Measurements from ENCODE around the gene SYTL4. TPM values are rescaled to one million over a fixed set of nuclear protein-coding genes. Genes with fewer than 3 reads are reported as not detected.
A peak's percentile ranks its signal among the peaks of the same experiment; 100 is the strongest.

SYTL4 gene
- total RNA-seq, 2 experiments from 2014 or later: not detected

DNA sequence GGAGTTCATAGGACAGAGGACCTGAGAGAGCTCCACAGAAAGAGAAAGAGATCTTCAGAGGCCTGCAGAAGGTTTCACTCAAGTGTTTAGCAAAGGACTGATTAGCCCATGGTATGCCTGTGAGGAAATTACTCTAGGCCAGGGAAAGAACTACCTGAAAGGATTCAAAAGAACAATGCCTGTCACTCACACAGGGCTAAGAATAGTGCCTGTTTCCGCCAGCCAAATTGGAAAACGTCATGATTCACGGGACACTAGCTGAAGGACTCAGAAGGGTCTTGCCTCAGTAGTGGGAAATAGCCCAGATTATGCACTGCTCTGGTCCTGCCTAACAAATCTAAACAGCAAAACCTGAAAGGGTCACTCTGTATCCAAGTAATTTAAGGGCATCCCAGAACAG lies 21.1 kb downstream of the SYTL4 start:
- H3K9me3 Mint-ChIP-seq: no peaks in the 10 kb centered on the region
- H3K4me3 Mint-ChIP-seq: no peak overlapping the region
- no peak for DNase-seq
- no peaks in the 10 kb centered on the region for H3K36me3 Mint-ChIP-seq
- H3K27ac Mint-ChIP-seq: no peak overlapping the region
- H3K4me1 Mint-ChIP-seq: no peaks in the 10 kb centered on the region
- peaks cover 8% of the 10 kb centered on the region for H3K27me3 Mint-ChIP-seq

DNA sequence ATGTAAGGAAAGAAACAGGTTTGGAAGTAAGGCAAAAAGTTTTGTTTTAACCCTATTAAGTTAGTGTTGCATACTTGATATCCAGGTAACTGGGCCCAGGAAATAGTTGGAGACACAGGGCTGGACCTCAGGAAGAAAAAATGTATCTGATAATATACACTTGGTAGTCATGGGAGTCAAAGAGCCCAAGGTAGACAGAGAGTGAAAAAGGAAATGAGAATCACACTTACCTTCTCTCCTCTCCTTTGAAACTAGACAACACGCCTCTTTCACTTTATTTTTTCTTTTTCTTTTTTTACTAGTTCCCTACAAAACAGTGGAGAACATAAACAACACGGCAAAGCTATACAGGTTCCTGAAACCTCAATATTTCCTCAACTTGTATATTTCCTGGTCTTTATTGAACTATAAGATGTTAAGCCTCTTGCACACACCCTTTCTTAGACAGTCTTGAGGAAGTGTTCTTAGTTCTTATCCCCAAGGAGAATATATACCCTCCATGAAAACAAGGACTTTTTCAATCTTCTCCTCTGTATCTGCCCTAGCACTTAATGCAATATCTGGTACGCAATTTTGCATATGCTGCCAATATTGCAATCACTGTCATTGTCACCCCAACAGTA lies 27.2 kb downstream of the SYTL4 start:
- Mint-ChIP-seq H3K4me1 (peaks cover 5% of the 10 kb centered on the region), H3K36me3 (no peaks in the 10 kb centered on the region), H3K9me3 (no peaks in the 10 kb centered on the region), H3K4me3 (no peak overlapping the region), H3K27ac (no peak overlapping the region), H3K27me3 (peaks cover 26% of the 10 kb centered on the region)
- no peak for DNase-seq

DNA sequence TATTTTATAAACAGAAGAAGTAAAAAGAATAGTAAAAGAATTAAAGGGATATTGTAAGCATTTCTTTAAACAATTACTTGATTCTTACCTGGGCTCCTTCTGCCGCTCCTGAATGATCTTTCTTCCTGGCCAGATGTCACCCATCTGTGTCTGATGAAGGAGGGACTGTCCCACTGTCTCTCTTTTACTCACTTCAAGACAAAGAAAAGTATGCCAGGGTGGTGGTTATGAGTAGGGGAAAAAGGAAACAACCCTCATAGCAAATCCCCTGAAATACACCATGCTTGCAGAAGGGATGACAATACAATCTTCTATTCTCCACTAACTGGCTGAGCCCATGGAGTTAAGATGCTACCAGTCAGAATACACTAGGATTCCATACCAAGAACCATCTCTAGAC lies 31.1 kb downstream of the SYTL4 start:
- Mint-ChIP-seq H3K4me1 (peaks cover 7% of the 10 kb centered on the region), H3K27me3 (peaks cover 28% of the 10 kb centered on the region)
- DNase-seq: no peak

DNA sequence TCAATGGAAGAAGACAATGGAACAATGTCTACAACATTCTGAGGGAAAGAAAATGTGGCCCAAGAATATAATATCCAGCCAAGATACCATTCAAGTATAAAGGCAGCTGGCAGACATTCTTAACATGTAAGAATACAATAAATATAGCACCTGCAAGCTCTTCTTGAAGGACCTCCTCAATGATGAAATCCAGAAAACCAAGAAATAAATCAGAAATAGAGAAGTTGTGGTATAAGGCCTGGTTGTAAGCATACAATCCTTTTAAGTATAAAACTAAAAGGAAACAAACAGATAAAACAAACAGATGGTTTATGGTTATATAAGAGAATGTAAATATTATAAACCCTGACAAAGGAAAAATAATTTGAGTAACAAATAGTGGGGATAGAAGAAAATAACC lies 33.4 kb downstream of the SYTL4 start:
- Mint-ChIP-seq H3K4me1 (peaks cover 8% of the 10 kb centered on the region), H3K36me3 (no peaks in the 10 kb centered on the region), H3K27me3 (peaks cover 32% of the 10 kb centered on the region), H3K27ac (no peak overlapping the region), H3K4me3 (no peak overlapping the region), H3K9me3 (no peaks in the 10 kb centered on the region)
- no peak for DNase-seq

More for the DNA sequence above, 31.1 kb downstream of the SYTL4 start:
- Mint-ChIP-seq H3K9me3 (no peaks in the 10 kb centered on the region), H3K36me3 (no peaks in the 10 kb centered on the region), H3K27ac (no peak overlapping the region), H3K4me3 (no peak overlapping the region)

DNA sequence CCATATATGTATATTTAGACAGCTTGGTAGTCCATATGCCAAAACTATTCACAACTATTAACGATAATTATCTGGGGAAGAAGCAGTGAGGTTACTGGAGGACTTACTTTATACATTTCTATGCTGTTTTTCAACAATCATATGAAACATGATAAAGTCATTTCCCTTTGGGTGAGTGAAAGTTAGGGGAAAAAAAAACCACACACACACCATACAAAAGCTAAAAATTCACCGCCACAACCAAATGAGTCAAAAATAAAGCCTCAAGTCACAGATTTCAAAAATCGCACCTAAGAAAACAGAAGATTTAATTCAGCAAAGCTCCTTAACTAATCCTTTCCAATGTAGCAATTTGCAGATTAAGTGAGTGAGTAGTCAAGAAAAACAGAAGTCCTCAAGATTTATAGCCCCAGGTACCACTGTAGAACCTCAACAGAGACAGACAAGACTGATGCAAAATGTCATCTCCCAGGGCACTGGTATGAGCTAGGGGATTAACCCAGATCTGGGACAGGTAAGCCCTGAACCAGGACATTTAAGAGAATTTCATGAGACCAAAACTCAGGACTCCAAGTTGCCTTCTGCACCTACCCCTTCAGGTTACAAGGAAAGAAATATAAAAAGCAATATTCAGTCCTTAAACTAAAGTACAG lies 35.1 kb downstream of the SYTL4 start:
- no peaks in the 10 kb centered on the region for H3K9me3 Mint-ChIP-seq
- peaks cover 8% of the 10 kb centered on the region for H3K4me1 Mint-ChIP-seq
- H3K4me3 Mint-ChIP-seq: no peak overlapping the region
- H3K27me3 Mint-ChIP-seq: peaks cover 31% of the 10 kb centered on the region
- H3K36me3 Mint-ChIP-seq: no peaks in the 10 kb centered on the region
- no peak for DNase-seq
- no peak overlapping the region for H3K27ac Mint-ChIP-seq

DNA sequence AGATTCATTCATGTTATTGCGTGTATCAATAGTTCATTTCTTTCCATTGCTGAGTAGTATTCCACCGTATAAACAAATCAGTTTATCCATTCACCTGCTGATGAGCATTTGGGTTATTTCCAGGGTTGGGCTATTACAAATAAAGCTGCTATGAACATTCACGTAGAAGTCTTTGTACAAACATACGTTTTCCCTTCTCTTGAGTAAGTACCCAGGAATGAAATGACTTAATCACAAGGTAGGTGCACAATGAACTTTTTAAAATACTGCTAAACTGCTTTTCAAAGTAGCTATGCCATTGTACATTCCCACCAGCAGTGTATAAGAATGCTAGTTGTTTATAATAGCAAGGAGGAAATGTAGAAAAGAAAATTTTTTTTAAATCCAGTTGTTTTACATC lies 35.9 kb downstream of the SYTL4 start:
- no peak for DNase-seq
- no peaks in the 10 kb centered on the region for H3K9me3 Mint-ChIP-seq
- no peak overlapping the region for H3K27ac Mint-ChIP-seq
- no peak overlapping the region for H3K4me3 Mint-ChIP-seq
- peaks cover 27% of the 10 kb centered on the region for H3K27me3 Mint-ChIP-seq
- H3K36me3 Mint-ChIP-seq: no peaks in the 10 kb centered on the region
- peaks cover 8% of the 10 kb centered on the region for H3K4me1 Mint-ChIP-seq

DNA sequence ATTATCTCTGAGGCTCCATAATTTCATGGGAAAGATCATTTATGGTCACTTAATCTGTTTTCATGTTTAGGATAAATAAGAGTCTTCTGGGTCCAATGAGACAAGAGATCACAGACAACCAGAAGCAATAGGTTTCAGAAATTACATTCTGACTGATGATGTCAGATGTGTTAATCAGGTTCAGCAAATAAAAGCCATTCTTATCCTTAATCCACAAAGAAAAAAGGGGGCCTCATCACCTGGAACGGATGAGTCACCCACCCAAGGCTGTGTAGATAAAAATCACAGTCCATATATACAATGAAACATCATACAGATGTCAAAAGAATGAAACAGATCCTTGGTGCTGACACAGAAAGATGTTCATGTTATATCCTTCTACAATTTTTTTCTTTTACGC lies 36.6 kb downstream of the SYTL4 start:
- Mint-ChIP-seq H3K4me3 (no peak overlapping the region), H3K27ac (no peak overlapping the region), H3K9me3 (no peaks in the 10 kb centered on the region), H3K4me1 (peaks cover 8% of the 10 kb centered on the region), H3K27me3 (peaks cover 32% of the 10 kb centered on the region), H3K36me3 (no peaks in the 10 kb centered on the region)
- DNase-seq: no peak

DNA sequence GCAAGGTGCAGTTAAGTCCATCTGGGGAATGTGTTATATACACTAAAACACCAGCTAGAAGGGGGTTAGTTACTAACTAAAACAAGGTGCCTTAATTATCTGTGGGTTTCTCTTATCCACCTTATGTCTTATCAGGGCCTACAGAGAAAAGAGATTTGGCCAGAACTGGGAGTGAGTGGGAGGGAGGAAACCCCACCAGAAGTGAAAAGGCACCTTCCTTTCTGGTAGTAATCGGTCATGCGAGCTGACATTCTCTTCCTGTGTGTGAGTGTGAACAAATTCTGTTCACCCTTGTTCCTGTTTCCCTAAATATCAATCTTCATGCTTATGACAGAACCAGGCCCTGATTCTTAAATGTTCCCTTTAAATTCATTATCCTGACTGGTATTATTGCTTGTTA lies 44.4 kb downstream of the SYTL4 start:
- peaks cover 21% of the 10 kb centered on the region for H3K4me1 Mint-ChIP-seq
- peaks cover 21% of the 10 kb centered on the region for H3K27me3 Mint-ChIP-seq
- H3K4me3 Mint-ChIP-seq: no peak overlapping the region
- DNase-seq: peak; percentile 5
- peak overlapping the region; percentile 48 for H3K27ac Mint-ChIP-seq
- no peaks in the 10 kb centered on the region for H3K9me3 Mint-ChIP-seq
- H3K36me3 Mint-ChIP-seq: no peaks in the 10 kb centered on the region

DNA sequence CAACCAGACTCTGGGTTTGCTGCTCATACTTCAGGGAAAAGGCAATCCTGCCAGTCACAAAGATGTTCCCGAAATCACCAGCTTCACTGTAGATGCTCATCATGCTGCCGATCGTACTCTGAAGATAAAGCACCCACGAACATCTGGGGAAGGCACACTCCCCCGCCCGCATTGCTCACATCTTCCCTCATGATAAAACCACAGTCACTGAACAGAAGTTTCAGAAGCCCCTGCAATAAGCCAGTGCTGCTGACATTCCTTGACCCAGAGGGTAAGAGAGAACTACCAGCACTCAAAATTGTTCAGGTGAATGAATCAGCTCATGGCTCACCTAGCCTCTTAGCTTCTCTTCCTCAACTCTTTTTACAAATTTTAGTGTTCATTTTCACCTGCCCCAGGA lies 44.8 kb downstream of the SYTL4 start:
- peak; percentile 40 for DNase-seq

DNA sequence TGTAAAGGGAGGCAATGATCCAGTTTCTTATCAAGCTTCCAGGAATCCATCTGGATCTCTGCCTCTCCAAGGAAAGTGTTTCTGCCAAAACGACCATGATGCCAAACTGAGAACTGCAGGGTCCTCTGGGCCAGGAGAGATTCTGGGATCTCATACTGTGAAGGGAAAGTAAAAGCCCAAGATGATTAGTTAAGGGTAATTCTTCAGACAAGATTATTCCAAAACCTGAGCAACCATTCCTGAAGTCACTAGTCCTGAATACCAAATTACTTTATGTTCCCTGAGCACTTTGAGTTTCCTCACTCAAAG lies 46.0 kb downstream of the SYTL4 start:
- peaks cover 15% of the 10 kb centered on the region for H3K27me3 Mint-ChIP-seq
- no peaks in the 10 kb centered on the region for H3K36me3 Mint-ChIP-seq
- DNase-seq: no peak
- H3K4me1 Mint-ChIP-seq: peaks cover 21% of the 10 kb centered on the region
- H3K4me3 Mint-ChIP-seq: no peak overlapping the region
- H3K27ac Mint-ChIP-seq: no peak overlapping the region
- no peaks in the 10 kb centered on the region for H3K9me3 Mint-ChIP-seq

More for the DNA sequence above, 44.8 kb downstream of the SYTL4 start:
- Mint-ChIP-seq H3K27me3 (peaks cover 21% of the 10 kb centered on the region), H3K36me3 (no peaks in the 10 kb centered on the region), H3K4me3 (peak overlapping the region; percentile 22), H3K27ac (peak overlapping the region; percentile 48), H3K9me3 (no peaks in the 10 kb centered on the region), H3K4me1 (peaks cover 21% of the 10 kb centered on the region)

DNA sequence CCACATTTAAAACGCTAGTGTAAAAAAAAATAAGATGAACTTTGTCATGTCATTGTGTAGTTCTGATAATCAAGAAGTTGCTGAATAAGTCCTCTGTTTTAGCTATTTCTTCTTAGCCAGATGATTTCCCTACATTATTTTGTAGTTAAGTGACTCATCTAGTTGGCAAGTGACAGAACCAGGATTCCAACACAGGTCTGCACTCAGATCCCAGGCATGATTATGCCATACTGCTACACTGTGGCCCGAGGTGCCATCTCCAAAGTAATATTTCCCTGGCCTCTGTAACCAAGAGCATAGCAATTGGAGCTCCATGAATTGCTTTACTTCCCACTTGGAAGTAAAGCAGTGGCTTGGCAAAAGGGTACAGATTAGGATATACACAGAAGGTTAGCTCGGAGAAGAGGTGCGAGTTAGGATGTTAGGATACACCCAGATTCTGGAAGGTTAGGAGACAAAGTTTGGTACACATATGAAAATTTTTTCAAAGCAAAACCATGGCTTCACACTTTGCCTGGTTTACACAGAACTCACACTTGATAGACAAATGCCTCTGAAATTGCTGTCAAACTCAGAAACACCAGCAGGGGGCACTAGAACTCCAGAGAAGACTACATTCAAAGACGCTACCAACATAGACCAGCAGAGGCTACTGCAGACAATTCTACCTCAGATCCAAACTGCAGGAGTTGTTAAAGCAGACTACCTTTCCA lies 46.5 kb downstream of the SYTL4 start:
- Mint-ChIP-seq H3K4me1 (peaks cover 21% of the 10 kb centered on the region), H3K27ac (no peak overlapping the region), H3K9me3 (no peaks in the 10 kb centered on the region), H3K27me3 (peaks cover 11% of the 10 kb centered on the region), H3K36me3 (no peaks in the 10 kb centered on the region), H3K4me3 (no peak overlapping the region)
- peak; percentile 40 for DNase-seq

DNA sequence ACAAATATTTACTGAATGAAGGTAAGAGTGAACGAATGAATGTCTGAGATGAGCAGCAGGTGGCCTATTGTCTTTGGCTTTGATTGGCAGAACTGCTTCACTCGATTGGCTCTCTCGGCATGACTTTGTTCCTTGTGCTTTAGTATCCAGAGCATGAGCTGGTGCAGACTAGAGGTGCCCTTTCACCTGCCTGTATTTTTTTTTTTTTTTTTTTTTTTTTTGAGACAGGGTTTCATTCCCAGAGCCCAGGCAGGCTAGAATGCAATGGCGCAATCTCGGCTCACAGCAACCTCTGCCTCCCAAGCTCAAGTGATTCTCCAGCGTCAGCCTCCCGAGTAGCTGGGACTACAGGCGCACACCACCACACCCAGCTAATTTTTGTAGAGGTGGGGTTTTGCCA lies 49.0 kb downstream of the SYTL4 start:
- no peak for DNase-seq
- no peak overlapping the region for H3K27ac Mint-ChIP-seq
- H3K9me3 Mint-ChIP-seq: no peaks in the 10 kb centered on the region
- H3K4me3 Mint-ChIP-seq: no peak overlapping the region
- H3K36me3 Mint-ChIP-seq: no peaks in the 10 kb centered on the region
- peaks cover 20% of the 10 kb centered on the region for H3K4me1 Mint-ChIP-seq
- peaks cover 5% of the 10 kb centered on the region for H3K27me3 Mint-ChIP-seq

DNA sequence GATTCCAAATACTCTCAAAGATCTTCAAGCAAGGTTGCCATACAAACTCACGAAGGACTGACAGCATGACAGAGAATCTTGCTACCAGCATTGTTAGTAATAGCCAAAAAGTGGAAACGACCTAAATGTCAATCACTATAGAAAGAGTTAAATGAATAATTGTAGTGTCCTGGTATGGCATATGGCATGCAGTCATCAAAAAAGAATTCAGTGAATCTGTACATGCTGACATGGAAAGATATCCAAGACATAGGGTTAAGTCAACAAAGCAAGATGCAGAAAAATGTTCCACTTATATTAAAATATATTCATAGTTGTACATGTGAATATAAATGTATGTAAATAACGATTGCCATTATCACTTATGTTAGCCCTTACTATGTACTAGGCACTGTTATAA lies 50.3 kb downstream of the SYTL4 start:
- Mint-ChIP-seq H3K4me3 (no peak overlapping the region), H3K27me3 (peaks cover 5% of the 10 kb centered on the region), H3K27ac (no peak overlapping the region), H3K9me3 (no peaks in the 10 kb centered on the region), H3K4me1 (peaks cover 6% of the 10 kb centered on the region), H3K36me3 (no peaks in the 10 kb centered on the region)
- DNase-seq: no peak

DNA sequence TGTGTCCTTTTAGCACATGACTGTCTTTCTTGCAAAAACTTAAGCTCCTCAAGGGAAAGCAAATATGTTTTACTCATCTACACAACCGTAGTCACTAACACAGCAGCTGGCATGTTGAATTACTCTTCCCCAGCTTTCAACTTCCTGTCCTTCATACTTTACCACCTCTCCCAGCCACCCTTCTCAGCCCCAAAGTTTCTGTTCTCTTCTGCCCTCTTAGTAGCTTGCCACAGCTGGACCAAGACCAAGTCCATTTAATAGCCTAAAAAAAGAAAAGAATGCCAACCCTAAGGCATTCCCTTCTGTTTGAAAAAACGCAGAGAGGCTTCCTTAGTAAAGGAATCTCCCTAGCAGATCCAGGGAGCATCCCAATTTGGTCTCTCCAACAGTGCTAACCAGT lies 51.2 kb downstream of the SYTL4 start:
- no peak overlapping the region for H3K27ac Mint-ChIP-seq
- no peak for DNase-seq
- H3K27me3 Mint-ChIP-seq: peaks cover 3% of the 10 kb centered on the region
- H3K4me3 Mint-ChIP-seq: no peak overlapping the region
- H3K9me3 Mint-ChIP-seq: no peaks in the 10 kb centered on the region
- peaks cover 2% of the 10 kb centered on the region for H3K4me1 Mint-ChIP-seq
- H3K36me3 Mint-ChIP-seq: no peaks in the 10 kb centered on the region

DNA sequence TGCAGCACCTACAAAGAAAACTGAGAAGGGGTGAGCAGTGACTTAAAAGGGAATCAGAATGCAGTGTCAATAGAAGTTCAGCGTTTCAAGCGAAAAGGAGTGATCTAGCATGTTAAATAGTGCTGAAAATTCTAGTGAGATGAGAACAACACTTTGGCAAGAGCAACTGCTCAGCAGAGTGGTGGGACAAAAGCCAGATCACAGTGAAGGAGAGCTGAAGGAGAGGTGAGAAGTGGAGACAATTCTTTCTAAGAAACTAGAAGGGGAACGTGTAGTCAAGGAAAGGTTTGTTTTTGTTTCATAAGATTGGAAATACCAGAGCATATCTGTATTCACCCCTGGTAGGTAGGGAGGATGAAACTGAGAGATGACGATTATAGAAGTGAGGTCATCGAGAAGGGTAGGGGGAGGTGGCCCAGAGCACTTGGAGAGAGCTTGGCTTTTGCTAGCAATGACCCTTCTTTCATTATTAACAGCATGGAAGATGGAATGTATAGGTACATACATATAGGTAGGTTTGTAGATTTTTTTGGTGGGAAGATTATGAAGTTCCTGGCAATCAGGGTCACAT lies 54.2 kb downstream of the SYTL4 start:
- DNase-seq: no peak
- H3K4me1 Mint-ChIP-seq: no peaks in the 10 kb centered on the region
- H3K36me3 Mint-ChIP-seq: no peaks in the 10 kb centered on the region
- H3K27me3 Mint-ChIP-seq: no peaks in the 10 kb centered on the region
- H3K9me3 Mint-ChIP-seq: no peaks in the 10 kb centered on the region
- H3K27ac Mint-ChIP-seq: no peak overlapping the region
- H3K4me3 Mint-ChIP-seq: no peak overlapping the region

Measured in activated naive CD8-positive, alpha-beta T cell treated with anti-CD3 and anti-CD28 coated beads for 36 hours (primary cell).